ENCODE measurements around the gene MOB1B.

MOB1B gene

GRCh38 chr4:70979445-70980008, 77.4 kb downstream of the MOB1B start:
- TF ChIP-seq CREB1 (IDR thresholded peaks at IDR 0.05; ENCODE audit: low read depth) (no peak), RAD21 (IDR thresholded peaks at IDR 0.05; ENCODE audit: low read depth) (no peak), ZBTB7A (IDR thresholded peaks at IDR 0.05; ENCODE audit: low read depth) (no peak), TCF12 (IDR thresholded peaks at IDR 0.05; ENCODE audit: low read depth) (no peak), USF1 (IDR thresholded peaks at IDR 0.05) (no peak)

GRCh38 chr4:70980196-70980595, 78.0 kb downstream of the MOB1B start:
- TF ChIP-seq ZBTB7A (IDR thresholded peaks at IDR 0.05; ENCODE audit: low read depth), result no peak
- TF ChIP-seq EP300 (IDR thresholded peaks at IDR 0.05; ENCODE audit: borderline replicate concordance), result no peak
- TF ChIP-seq TEAD4 (IDR thresholded peaks at IDR 0.05), result no peak
- no peak for TF ChIP-seq CEBPB (IDR thresholded peaks at IDR 0.05)
- TF ChIP-seq RAD21 (IDR thresholded peaks at IDR 0.05; ENCODE audit: low read depth), result no peak
- no peak for TF ChIP-seq YY1 (IDR thresholded peaks at IDR 0.05; ENCODE audit: low read depth)
- no peak for TF ChIP-seq FOXM1 (IDR thresholded peaks at IDR 0.05; ENCODE audit: borderline replicate concordance, low read depth)

GRCh38 chr4:70984106-70984505, 81.9 kb downstream of the MOB1B start:
- no peak for TF ChIP-seq EGR1 (IDR thresholded peaks at IDR 0.05)

GRCh38 chr4:70984589-70984988, 82.4 kb downstream of the MOB1B start:
- TF ChIP-seq RAD21 (IDR thresholded peaks at IDR 0.05; ENCODE audit: low read depth) (peak; percentile 4; the same call in 1 of the 2 replicates), TAF1 (IDR thresholded peaks at IDR 0.05; ENCODE audit: low read depth) (no peak)

GRCh38 chr4:70991596-70991995, 89.4 kb downstream of the MOB1B start:
- TF ChIP-seq USF1 (IDR thresholded peaks at IDR 0.05) (no peak), NFIC (IDR thresholded peaks at IDR 0.05) (no peak), RAD21 (IDR thresholded peaks at IDR 0.05; ENCODE audit: low read depth) (no peak), TAF1 (IDR thresholded peaks at IDR 0.05; ENCODE audit: low read depth) (no peak), MAX (IDR thresholded peaks at IDR 0.05) (no peak), ZBTB7A (IDR thresholded peaks at IDR 0.05; ENCODE audit: low read depth) (no peak), TEAD4 (IDR thresholded peaks at IDR 0.05) (no peak), CEBPB (IDR thresholded peaks at IDR 0.05) (no peak), EGR1 (IDR thresholded peaks at IDR 0.05) (no peak), TCF12 (IDR thresholded peaks at IDR 0.05; ENCODE audit: low read depth) (no peak)

- no peak for TF ChIP-seq FOXM1 (IDR thresholded peaks at IDR 0.05; ENCODE audit: borderline replicate concordance, low read depth)
- no peak for TF ChIP-seq ZBTB7A (IDR thresholded peaks at IDR 0.05; ENCODE audit: low read depth)
- no peak for TF ChIP-seq TCF12 (IDR thresholded peaks at IDR 0.05; ENCODE audit: low read depth)
- TF ChIP-seq YY1 (IDR thresholded peaks at IDR 0.05; ENCODE audit: low read depth), result no peak
- no peak for TF ChIP-seq EP300 (IDR thresholded peaks at IDR 0.05; ENCODE audit: borderline replicate concordance)
- no peak for TF ChIP-seq RAD21 (IDR thresholded peaks at IDR 0.05; ENCODE audit: low read depth)
- no peak for TF ChIP-seq CREB1 (IDR thresholded peaks at IDR 0.05; ENCODE audit: low read depth)
- TF ChIP-seq EGR1 (IDR thresholded peaks at IDR 0.05), result no peak
- no peak for TF ChIP-seq REST (IDR thresholded peaks at IDR 0.05; ENCODE audit: low read depth)
- TF ChIP-seq NFIC (IDR thresholded peaks at IDR 0.05), result no peak
- no peak for TF ChIP-seq USF1 (IDR thresholded peaks at IDR 0.05)
- TF ChIP-seq CEBPB (IDR thresholded peaks at IDR 0.05), result no peak
- no peak for TF ChIP-seq MAX (IDR thresholded peaks at IDR 0.05)
- no peak for TF ChIP-seq TEAD4 (IDR thresholded peaks at IDR 0.05)
- no peak for TF ChIP-seq TAF1 (IDR thresholded peaks at IDR 0.05; ENCODE audit: low read depth)
Measured at GRCh38 chr4:70992391-70992881, 90.3 kb downstream of the MOB1B start.

- TF ChIP-seq USF1 (IDR thresholded peaks at IDR 0.05) (peak; percentile 98), REST (IDR thresholded peaks at IDR 0.05; ENCODE audit: low read depth) (no peak), CEBPB (IDR thresholded peaks at IDR 0.05) (no peak), ZBTB7A (IDR thresholded peaks at IDR 0.05; ENCODE audit: low read depth) (no peak), RAD21 (IDR thresholded peaks at IDR 0.05; ENCODE audit: low read depth) (no peak), CREB1 (IDR thresholded peaks at IDR 0.05; ENCODE audit: low read depth) (no peak), TCF12 (IDR thresholded peaks at IDR 0.05; ENCODE audit: low read depth) (peak; percentile 50; the same call in 1 of the 2 replicates), FOXM1 (IDR thresholded peaks at IDR 0.05; ENCODE audit: borderline replicate concordance, low read depth) (no peak), NFIC (IDR thresholded peaks at IDR 0.05) (no peak), TEAD4 (IDR thresholded peaks at IDR 0.05) (no peak; the same call in 1 of the 2 replicates), EGR1 (IDR thresholded peaks at IDR 0.05) (no peak), TAF1 (IDR thresholded peaks at IDR 0.05; ENCODE audit: low read depth) (peak; percentile 56; the same call in 1 of the 2 replicates), EP300 (IDR thresholded peaks at IDR 0.05; ENCODE audit: borderline replicate concordance) (no peak), YY1 (IDR thresholded peaks at IDR 0.05; ENCODE audit: low read depth) (0 out of 2 replicates have a peak, but pooled peaks have one; percentile 14), MAX (IDR thresholded peaks at IDR 0.05) (peak; percentile 70)
Measured at GRCh38 chr4:70993181-70994068, 91.3 kb downstream of the MOB1B start, which contains the start of gene DCK. TSS of gene DCK (plus strand) at chr4:70993649. CDS start at chr4:70993836, 187 bp downstream.
